Measurements from ENCODE around the gene CALD1. TPM values are rescaled to one million over a fixed set of nuclear protein-coding genes. Genes with fewer than 3 reads are reported as not detected.

CALD1 gene
- total RNA-seq, 1 donor from 2014 or later = 61.8 TPM

DNA sequence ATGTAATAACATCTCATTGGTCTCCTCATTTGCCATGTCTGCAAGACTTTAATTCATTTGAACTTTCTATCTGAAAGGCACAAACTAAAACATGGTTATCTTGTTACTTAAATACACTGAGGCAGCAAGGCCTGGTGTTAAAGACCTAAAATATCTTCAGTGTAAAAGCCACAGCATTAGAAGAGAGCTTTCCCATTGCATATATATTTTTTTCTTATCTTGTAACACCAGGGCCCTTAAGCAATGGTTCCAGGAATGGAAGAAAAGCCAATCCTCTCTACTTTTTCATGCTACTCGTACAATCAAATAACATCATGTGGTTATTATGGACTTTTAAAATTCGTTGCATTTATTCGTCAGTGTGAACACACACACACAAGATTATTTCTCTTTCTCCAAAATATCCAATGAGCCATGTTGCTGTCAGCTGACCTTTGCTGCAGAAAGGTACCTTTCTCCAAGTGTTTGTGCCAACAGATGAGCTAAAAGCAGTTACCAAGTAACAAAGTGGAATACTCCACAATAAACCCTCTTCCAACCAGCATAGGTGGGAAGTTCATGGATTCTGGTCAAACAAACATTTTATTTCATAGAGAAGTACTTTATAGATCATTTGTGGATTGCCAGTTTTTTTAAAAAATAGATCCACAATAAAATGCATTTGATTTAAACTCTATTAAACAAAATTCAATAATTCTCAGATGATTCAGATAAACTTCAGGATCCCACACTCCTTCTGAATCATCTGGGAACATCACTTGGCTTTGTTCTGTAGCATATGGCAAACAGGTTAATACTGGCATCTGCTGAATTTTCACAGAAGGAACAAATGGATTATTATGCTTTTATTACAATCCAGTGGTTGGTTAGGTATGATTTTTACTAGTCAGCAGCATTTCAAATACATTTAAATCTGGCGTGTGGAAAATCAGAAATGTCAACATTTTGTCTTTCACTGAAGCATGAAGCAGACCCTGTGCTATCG, 143.6 kb downstream of the CALD1 start:
- Mint-ChIP-seq H3K27me3 (ENCODE audit: unreplicated experiment) (no peaks in the 10 kb centered on the region), H3K9me3 (ENCODE audit: unreplicated experiment) (no peaks in the 10 kb centered on the region), H3K36me3 (ENCODE audit: unreplicated experiment) (peaks cover 6% of the 10 kb centered on the region), H3K4me1 (ENCODE audit: low read depth, unreplicated experiment) (no peaks in the 10 kb centered on the region), H3K4me3 (ENCODE audit: unreplicated experiment) (no peak overlapping the region), H3K27ac (ENCODE audit: unreplicated experiment) (no peak overlapping the region)
- no peak for DNase-seq
- TF ChIP-seq, protein P1, sequence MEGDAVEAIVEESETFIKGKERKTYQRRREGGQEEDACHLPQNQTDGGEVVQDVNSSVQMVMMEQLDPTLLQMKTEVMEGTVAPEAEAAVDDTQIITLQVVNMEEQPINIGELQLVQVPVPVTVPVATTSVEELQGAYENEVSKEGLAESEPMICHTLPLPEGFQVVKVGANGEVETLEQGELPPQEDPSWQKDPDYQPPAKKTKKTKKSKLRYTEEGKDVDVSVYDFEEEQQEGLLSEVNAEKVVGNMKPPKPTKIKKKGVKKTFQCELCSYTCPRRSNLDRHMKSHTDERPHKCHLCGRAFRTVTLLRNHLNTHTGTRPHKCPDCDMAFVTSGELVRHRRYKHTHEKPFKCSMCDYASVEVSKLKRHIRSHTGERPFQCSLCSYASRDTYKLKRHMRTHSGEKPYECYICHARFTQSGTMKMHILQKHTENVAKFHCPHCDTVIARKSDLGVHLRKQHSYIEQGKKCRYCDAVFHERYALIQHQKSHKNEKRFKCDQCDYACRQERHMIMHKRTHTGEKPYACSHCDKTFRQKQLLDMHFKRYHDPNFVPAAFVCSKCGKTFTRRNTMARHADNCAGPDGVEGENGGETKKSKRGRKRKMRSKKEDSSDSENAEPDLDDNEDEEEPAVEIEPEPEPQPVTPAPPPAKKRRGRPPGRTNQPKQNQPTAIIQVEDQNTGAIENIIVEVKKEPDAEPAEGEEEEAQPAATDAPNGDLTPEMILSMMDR (IDR thresholded peaks at IDR 0.05; ENCODE audit: partially characterized antibody, unreplicated experiment) = no peak

GRCh38 chr7:134925766-134926165, 146.3 kb downstream of the CALD1 start:
- Mint-ChIP-seq H3K36me3 (ENCODE audit: unreplicated experiment) (peaks cover 6% of the 10 kb centered on the region), H3K4me1 (ENCODE audit: low read depth, unreplicated experiment) (no peaks in the 10 kb centered on the region), H3K4me3 (ENCODE audit: unreplicated experiment) (no peak overlapping the region), H3K27me3 (ENCODE audit: unreplicated experiment) (no peaks in the 10 kb centered on the region), H3K9me3 (ENCODE audit: unreplicated experiment) (no peaks in the 10 kb centered on the region), H3K27ac (ENCODE audit: unreplicated experiment) (no peak overlapping the region)
- TF ChIP-seq, protein P1 (IDR thresholded peaks at IDR 0.05; ENCODE audit: partially characterized antibody, unreplicated experiment) = no peak
- DNase-seq = no peak

GRCh38 chr7:134926396-134926795, 147.0 kb downstream of the CALD1 start:
- TF ChIP-seq, protein P1 (IDR thresholded peaks at IDR 0.05; ENCODE audit: partially characterized antibody, unreplicated experiment) = no peak
- H3K4me1 Mint-ChIP-seq (ENCODE audit: low read depth, unreplicated experiment) = no peaks in the 10 kb centered on the region
- DNase-seq = no peak
- no peak overlapping the region for H3K4me3 Mint-ChIP-seq (ENCODE audit: unreplicated experiment)
- H3K27me3 Mint-ChIP-seq (ENCODE audit: unreplicated experiment) = no peaks in the 10 kb centered on the region
- no peaks in the 10 kb centered on the region for H3K9me3 Mint-ChIP-seq (ENCODE audit: unreplicated experiment)
- H3K36me3 Mint-ChIP-seq (ENCODE audit: unreplicated experiment) = peaks cover 6% of the 10 kb centered on the region
- no peak overlapping the region for H3K27ac Mint-ChIP-seq (ENCODE audit: unreplicated experiment)

DNA sequence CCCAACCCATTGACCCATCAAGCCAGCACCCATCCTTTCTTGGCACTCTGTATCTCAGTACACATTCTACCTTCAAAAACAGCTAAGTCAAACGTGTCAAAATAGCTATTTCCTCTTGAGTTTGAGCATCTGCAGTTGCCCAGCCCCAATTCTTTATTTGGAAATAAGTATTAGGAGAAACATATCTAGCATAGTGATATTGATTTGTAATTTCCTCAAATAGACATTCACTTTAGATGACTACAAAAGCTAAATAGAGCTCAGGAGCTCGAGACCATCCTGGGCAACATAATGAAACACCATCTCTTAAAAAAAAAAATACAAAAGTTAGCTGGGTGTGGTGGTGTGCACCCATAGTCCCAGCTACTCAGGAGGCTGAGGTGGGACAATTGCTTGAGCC, 147.6 kb downstream of the CALD1 start:
- DNase-seq = no peak
- TF ChIP-seq, protein P1 (IDR thresholded peaks at IDR 0.05; ENCODE audit: partially characterized antibody, unreplicated experiment) = no peak
- no peak overlapping the region for H3K27ac Mint-ChIP-seq (ENCODE audit: unreplicated experiment)

GRCh38 chr7:134927723-134928122, 148.3 kb downstream of the CALD1 start:
- Mint-ChIP-seq H3K27me3 (ENCODE audit: unreplicated experiment) (no peaks in the 10 kb centered on the region), H3K9me3 (ENCODE audit: unreplicated experiment) (no peaks in the 10 kb centered on the region), H3K4me3 (ENCODE audit: unreplicated experiment) (no peak overlapping the region), H3K36me3 (ENCODE audit: unreplicated experiment) (peaks cover 12% of the 10 kb centered on the region), H3K27ac (ENCODE audit: unreplicated experiment) (no peak overlapping the region), H3K4me1 (ENCODE audit: low read depth, unreplicated experiment) (peaks cover 2% of the 10 kb centered on the region)
- TF ChIP-seq, protein P1 (IDR thresholded peaks at IDR 0.05; ENCODE audit: partially characterized antibody, unreplicated experiment) = no peak
- DNase-seq = no peak

More for the DNA sequence above, 147.6 kb downstream of the CALD1 start:
- Mint-ChIP-seq H3K4me3 (ENCODE audit: unreplicated experiment) (no peak overlapping the region), H3K4me1 (ENCODE audit: low read depth, unreplicated experiment) (no peaks in the 10 kb centered on the region), H3K36me3 (ENCODE audit: unreplicated experiment) (peaks cover 9% of the 10 kb centered on the region), H3K9me3 (ENCODE audit: unreplicated experiment) (no peaks in the 10 kb centered on the region), H3K27me3 (ENCODE audit: unreplicated experiment) (no peaks in the 10 kb centered on the region)

All from glutamatergic neuron (in vitro differentiated cells).